NT2/D1 (cell line): ENCODE data around the gene ELMOD1.

Experiments used
- SUZ12 ChIP-seq: IDR thresholded peaks from 2 replicates; pipeline ENCODE4 v1.6.1; 2011; ENCODE audit not compliant: insufficient read length, insufficient read depth; ENCODE audit errors: extremely low read depth
- YY1 ChIP-seq: IDR thresholded peaks from 2 replicates; pipeline ENCODE4 v1.6.1; 2011; ENCODE audit not compliant: insufficient read length, insufficient read depth
- ZNF274 ChIP-seq: IDR thresholded peaks from 2 replicates; pipeline ENCODE4 v1.6.1; 2011; ENCODE audit warnings: mild to moderate bottlenecking, low read depth, low read length

- no peak for TF ChIP-seq SUZ12
- TF ChIP-seq ZNF274: no peak
- no peak for TF ChIP-seq YY1
Measured at GRCh38 chr11:107581147-107581546, 9.8 kb upstream of the ELMOD1 start.
